A549 (cell line): ENCODE measurements around the gene CLSTN2. TPM values are rescaled to one million over a fixed set of nuclear protein-coding genes. Genes with fewer than 3 reads are reported as not detected.
A peak's percentile ranks its signal among the peaks of the same experiment; 100 is the strongest.

ENCODE experiments used
- ATAC-seq, 2 experiments: fragments of 200-7000 bp in 1 of 2; fragments of >200 bp in 1 of 2; cut with Nextera tagmentation in 1 of 2; cut with Tn5 transposase in 1 of 2; 3 replicates each; pipeline versions ENCODE4 v1.8.0 to v1.9.1; 2018 to 2020; ENCODE audit warnings: mild to moderate bottlenecking in 1 of 2, moderate library complexity in 1 of 2
- CTCF ChIA-PET: fragments of 300-600 bp; sonication (Branson Sonifier 250); formaldehyde crosslinking; extraction: SDS; loops from one replicate; lab custom pipeline; 2021; ENCODE audit warnings: antibody characterized with exemption, inconsistent platforms; lab: Yijun Ruan, JAX
- POLR2A ChIA-PET: fragments of 350-600 bp; formaldehyde crosslinking; extraction: SDS; loops from one replicate; lab custom pipeline; 2021; ENCODE audit warnings: antibody characterized with exemption, inconsistent platforms; lab: Yijun Ruan, JAX
- DNase-seq, 2 experiments: peaks; one replicate each; pipeline versions ENCODE4 v3.0.0 to v3.0.0-alpha.2; 2011 to 2016; ENCODE audit warnings: low read depth in 1 of 2, low spot score in 1 of 2
- FAIRE-seq: peaks from 2 replicates; lab custom pipeline; 2011; peaks lifted over from hg19 to GRCh38; lab: Jason Lieb, UNC
- H3K27ac ChIP-seq, 2 experiments: fragments of >200 bp; sonication (Bioruptor Twin); formaldehyde crosslinking; 3 replicates each; pipeline ENCODE4 v1.5.1; 2016 to 2017
- H3K4me1 ChIP-seq: fragments of >200 bp; sonication (Bioruptor Twin); formaldehyde crosslinking; 3 replicates; pipeline ENCODE4 v1.6.1; 2016
- H3K4me2 ChIP-seq: fragments of >200 bp; sonication (Bioruptor Twin); formaldehyde crosslinking; 3 replicates; pipeline ENCODE4 v1.6.1; 2016
- H3K4me3 ChIP-seq: fragments of >200 bp; sonication (Bioruptor Twin); formaldehyde crosslinking; 3 replicates; pipeline ENCODE4 v1.5.1; 2016
- H3K9me3 ChIP-seq: fragments of >200 bp; sonication (Bioruptor Twin); formaldehyde crosslinking; 3 replicates; pipeline ENCODE4 v1.6.1; 2016
- CBX8 ChIP-seq: fragments of 200-600 bp; sonication (generic); IDR thresholded peaks from 2 replicates; pipeline ENCODE4 v1.6.1; 2016
- CEBPB ChIP-seq, 2 experiments: fragments of >200 bp in 1 of 2; sonication (Bioruptor Twin) in 1 of 2; formaldehyde crosslinking in 1 of 2; IDR thresholded peaks; 2 replicates each; pipeline ENCODE4 v1.6.1; 2012 to 2016
- CHD2 ChIP-seq: fragments of 150-350 bp; IDR thresholded peaks from 2 replicates; pipeline ENCODE4 v1.6.1; 2014; ENCODE audit warnings: low read length; ENCODE audit not compliant: partially characterized antibody
- CTCF ChIP-seq: fragments of >200 bp; sonication (Bioruptor Twin); formaldehyde crosslinking; IDR thresholded peaks from 3 replicates; pipeline ENCODE4 v1.5.1; 2016
- EHF ChIP-seq: fragments of 250-450 bp; sonication (Bioruptor Pico); IDR thresholded peaks from 2 replicates; pipeline ENCODE4 v1.5.0; 2020; ENCODE audit warnings: mild to moderate bottlenecking
- EHMT2 ChIP-seq: fragments of 200-600 bp; sonication (generic); IDR thresholded peaks from 2 replicates; pipeline ENCODE4 v1.6.1; 2016; ENCODE audit warnings: antibody characterized with exemption, low read depth, mild to moderate bottlenecking, moderate library complexity
- EP300 ChIP-seq, 2 experiments: fragments of >200 bp; sonication (Bioruptor Twin); formaldehyde crosslinking; IDR thresholded peaks; 2 replicates in 1 of 2; 3 replicates in 1 of 2; pipeline ENCODE4 v1.6.1; 2016 to 2017
- ESRRA ChIP-seq: fragments of 150-350 bp; IDR thresholded peaks from 2 replicates; pipeline ENCODE4 v1.6.1; 2014; ENCODE audit warnings: mild to moderate bottlenecking, low read length, borderline replicate concordance
- FOXS1 ChIP-seq: fragments of 250-450 bp; sonication (Bioruptor Pico); IDR thresholded peaks from 2 replicates; pipeline ENCODE4 v1.5.0; 2020; ENCODE audit warnings: mild to moderate bottlenecking, moderate library complexity
- GATA3 ChIP-seq: IDR thresholded peaks from 2 replicates; pipeline ENCODE4 v1.6.1; 2012; ENCODE audit warnings: borderline replicate concordance
- HDAC2 ChIP-seq: fragments of 200-600 bp; sonication (generic); IDR thresholded peaks from 2 replicates; pipeline ENCODE4 v1.6.1; 2016
- MYC ChIP-seq: IDR thresholded peaks from 2 replicates; pipeline ENCODE4 v1.6.1; 2012; ENCODE audit warnings: mild to moderate bottlenecking, inconsistent platforms, low read length, improper control_type of control experiment, borderline replicate concordance
- POLR2AphosphoS2 ChIP-seq: conservative IDR thresholded peaks from 2 replicates; pipeline ENCODE4 v1.6.1; 2012; ENCODE audit warnings: low read length, improper control_type of control experiment, inconsistent platforms
- RAD21 ChIP-seq, 2 experiments: fragments of >200 bp in 1 of 2; sonication (Bioruptor Twin) in 1 of 2; formaldehyde crosslinking in 1 of 2; IDR thresholded peaks in 1 of 2; conservative IDR thresholded peaks in 1 of 2; 2 replicates in 1 of 2; 3 replicates in 1 of 2; pipeline ENCODE4 v1.6.1; 2012 to 2018; ENCODE audit warnings: inconsistent platforms in 1 of 2
- RARB ChIP-seq: fragments of 250-450 bp; sonication (Bioruptor Pico); IDR thresholded peaks from 2 replicates; pipeline ENCODE4 v1.8.0; 2021; ENCODE audit warnings: mild to moderate bottlenecking, moderate library complexity
- RCOR1 ChIP-seq: fragments of 150-350 bp; IDR thresholded peaks from 2 replicates; pipeline ENCODE4 v1.6.1; 2014; ENCODE audit warnings: antibody characterized with exemption, low read length, low read depth
- RFX5 ChIP-seq: fragments of 450-650 bp; IDR thresholded peaks from 2 replicates; pipeline ENCODE4 v1.7.1; 2014; ENCODE audit warnings: antibody characterized with exemption, mild to moderate bottlenecking, moderate library complexity
- SMC3 ChIP-seq: fragments of >200 bp; sonication (Bioruptor Twin); formaldehyde crosslinking; IDR thresholded peaks from 3 replicates; pipeline ENCODE4 v1.6.1; 2018; ENCODE audit warnings: inconsistent platforms
- SREBF2 ChIP-seq: fragments of 450-650 bp; IDR thresholded peaks from 2 replicates; pipeline ENCODE4 v1.6.1; 2014; ENCODE audit warnings: mild to moderate bottlenecking, moderate library complexity
- TFCP2L1 ChIP-seq: fragments of 250-450 bp; sonication (Bioruptor Pico); IDR thresholded peaks from 2 replicates; pipeline ENCODE4 v1.5.0; 2021; ENCODE audit warnings: mild to moderate bottlenecking
- TP53 ChIP-seq: fragments of 250-450 bp; sonication (Bioruptor Pico); IDR thresholded peaks from 2 replicates; pipeline ENCODE4 v1.5.0; 2021; ENCODE audit warnings: mild to moderate bottlenecking, moderate library complexity
- WGBS: methylation state at CpG from one replicate; pipeline ENCODE4 v1.1.6; 2017; ENCODE audit errors: missing lambda C conversion rate; 5-methylcytosine and 5-hydroxymethylcytosine counted together
- polyA plus RNA-seq, 4 experiments: library from polyadenylated mRNA; depleted of rRNA in 3 of 4; stranded (reverse); fragments of >200 nt; fragmentation: RNase III in 1 of 4; extraction: RNeasy Plus Mini Kit Qiagen cat#74134 plus additional on column Dnase treatment in 1 of 4; gene quantifications; 2 replicates in 3 of 4; 3 replicates in 1 of 4; pipeline ENCODE4 v1.2.3, GENCODE V29; 2011 to 2017
- TF ChIP-seq, protein P1 (sequence below): fragments of 150-350 bp; IDR thresholded peaks from 2 replicates; pipeline ENCODE4 v1.6.1; 2014; ENCODE audit warnings: low read depth, mild to moderate bottlenecking, low read length
- TF ChIP-seq, protein P2 (sequence below): IDR thresholded peaks from 2 replicates; pipeline ENCODE4 v1.6.1; 2012; ENCODE audit warnings: low read depth, borderline replicate concordance

The CLSTN2 gene
- polyA plus RNA-seq, 2 of the 4 experiments (the other 2 are of a cell fraction), result 0.03 to 0.04 TPM

GRCh38 chr3:140128217-140128616 lies 193.2 kb downstream of the CLSTN2 start:
- no peaks in the 10 kb centered on the region for H3K4me1 ChIP-seq
- no peak; a peak in 1 of 6 replicates for ATAC-seq
- no peak overlapping the region for H3K4me3 ChIP-seq
- TF ChIP-seq EHF (no peak), POLR2AphosphoS2 (no peak), TP53 (no peak), TFCP2L1 (no peak), FOXS1 (CRISPR knock-in tag) (no peak), GATA3 (no peak), RFX5 (no peak), CEBPB (IDR thresholded peaks at IDR 0.05) (no peak), ESRRA (no peak), MYC (no peak)
- TF ChIP-seq, protein P1, sequence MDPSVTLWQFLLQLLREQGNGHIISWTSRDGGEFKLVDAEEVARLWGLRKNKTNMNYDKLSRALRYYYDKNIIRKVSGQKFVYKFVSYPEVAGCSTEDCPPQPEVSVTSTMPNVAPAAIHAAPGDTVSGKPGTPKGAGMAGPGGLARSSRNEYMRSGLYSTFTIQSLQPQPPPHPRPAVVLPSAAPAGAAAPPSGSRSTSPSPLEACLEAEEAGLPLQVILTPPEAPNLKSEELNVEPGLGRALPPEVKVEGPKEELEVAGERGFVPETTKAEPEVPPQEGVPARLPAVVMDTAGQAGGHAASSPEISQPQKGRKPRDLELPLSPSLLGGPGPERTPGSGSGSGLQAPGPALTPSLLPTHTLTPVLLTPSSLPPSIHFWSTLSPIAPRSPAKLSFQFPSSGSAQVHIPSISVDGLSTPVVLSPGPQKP, result no peak
- TF ChIP-seq, all 56 proteins: peak for 0
- 0% methylated on average over 1 of the region's 1 CpG for WGBS
- Histone ChIP-seq H3K4me2 (no peak overlapping the region), H3K9me3 (no peaks in the 10 kb centered on the region), H3K27ac (no peak overlapping the region)
- POLR2A ChIA-PET, result no interaction called here
- CTCF ChIA-PET, result interaction anchor here (0.7 to 2.5 kb wide), 5 partner anchors 10 to 369 kb away, joined by 3 to 13 read pairs (median 5); no protein-coding TSS in a partner anchor
- FAIRE-seq (no peak), DNase-seq (no peak)

DNA sequence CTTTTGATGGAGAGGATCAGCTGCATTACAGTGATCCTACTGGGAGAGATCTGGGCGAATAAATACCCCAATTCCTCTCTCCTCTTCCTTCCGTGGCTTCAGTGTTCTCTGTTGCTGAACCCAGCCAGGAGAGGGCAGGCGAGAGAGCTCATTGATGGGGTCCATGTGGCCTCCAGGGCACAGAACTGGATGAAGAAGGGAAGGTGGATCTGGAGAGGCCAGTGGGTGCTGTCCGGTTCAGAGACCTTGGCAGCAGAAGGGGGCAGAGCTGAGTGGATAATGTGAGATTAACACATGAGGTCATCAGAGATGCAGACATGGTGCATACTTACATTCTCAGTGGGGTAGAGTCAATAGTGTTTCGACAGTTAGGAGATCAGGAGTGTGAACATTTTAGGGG lies 193.6 kb downstream of the CLSTN2 start:
- ChIA-PET CTCF (interaction anchor here (0.6 to 2.5 kb wide), 6 partner anchors 9 to 369 kb away, joined by 3 to 13 read pairs (median 4); no protein-coding TSS in a partner anchor), POLR2A (no interaction called here)
- no peak for FAIRE-seq
- Histone ChIP-seq H3K27ac (no peak overlapping the region), H3K4me2 (no peak overlapping the region), H3K4me1 (no peaks in the 10 kb centered on the region), H3K9me3 (no peaks in the 10 kb centered on the region), H3K4me3 (no peak overlapping the region)
- ATAC-seq, result peak; percentile 82 to 86; a peak in 5 of 6 replicates
- no peak for TF ChIP-seq EHMT2
- TF ChIP-seq CTCF, result peak; percentile 32; the same call in 1 of the 3 replicates
- TF ChIP-seq SMC3, result peak; percentile 43
- peak; percentile 22 to 40; a peak in 4 of 5 replicates for TF ChIP-seq RAD21 (conservative IDR thresholded peaks at IDR 0.05 in 1 of 2, IDR thresholded peaks at IDR 0.05 in 1 of 2)
- DNase-seq, result peak; percentile 10 to 25
- 26% methylated on average over 3 of the region's 5 CpGs for WGBS

GRCh38 chr3:140129768-140130284 lies 194.8 kb downstream of the CLSTN2 start:
- H3K4me1 ChIP-seq, result no peaks in the 10 kb centered on the region
- no peak for FAIRE-seq
- 4% methylated on average over 4 of the region's 6 CpGs for WGBS
- POLR2A ChIA-PET, result no interaction called here
- H3K9me3 ChIP-seq, result no peaks in the 10 kb centered on the region
- DNase-seq, result no peak
- no peak overlapping the region for H3K4me3 ChIP-seq
- CTCF ChIA-PET, result interaction anchor here (1.9 to 2.5 kb wide), 2 partner anchors 87 to 367 kb away, joined by 5 read pairs; no protein-coding TSS in a partner anchor
- no peak overlapping the region for H3K4me2 ChIP-seq
- no peak for TF ChIP-seq RARB (CRISPR knock-in tag)
- no peak for TF ChIP-seq CBX8
- TF ChIP-seq CHD2, result no peak
- no peak for TF ChIP-seq RFX5
- TF ChIP-seq HDAC2, result no peak
- TF ChIP-seq RCOR1, result no peak
- TF ChIP-seq ESRRA, result no peak
- no peak for TF ChIP-seq TFCP2L1
- TF ChIP-seq, protein P2, sequence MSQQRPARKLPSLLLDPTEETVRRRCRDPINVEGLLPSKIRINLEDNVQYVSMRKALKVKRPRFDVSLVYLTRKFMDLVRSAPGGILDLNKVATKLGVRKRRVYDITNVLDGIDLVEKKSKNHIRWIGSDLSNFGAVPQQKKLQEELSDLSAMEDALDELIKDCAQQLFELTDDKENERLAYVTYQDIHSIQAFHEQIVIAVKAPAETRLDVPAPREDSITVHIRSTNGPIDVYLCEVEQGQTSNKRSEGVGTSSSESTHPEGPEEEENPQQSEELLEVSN, result no peak
- TF ChIP-seq MYC, result no peak
- no peak for TF ChIP-seq SREBF2
- no peak for TF ChIP-seq EP300 (IDR thresholded peaks at IDR 0.05)
- no peak for ATAC-seq
- no peak overlapping the region for H3K27ac ChIP-seq
